Astrocyte of the hippocampus (primary cell): ENCODE measurements around the gene BCO1.
A peak's percentile ranks its signal among the peaks of the same experiment; 100 is the strongest.

Experiments
- DNase-seq: peaks from one replicate; pipeline ENCODE4 v3.0.0; 2011; ENCODE audit warnings: low read depth, low spot score

Gene BCO1

DNA sequence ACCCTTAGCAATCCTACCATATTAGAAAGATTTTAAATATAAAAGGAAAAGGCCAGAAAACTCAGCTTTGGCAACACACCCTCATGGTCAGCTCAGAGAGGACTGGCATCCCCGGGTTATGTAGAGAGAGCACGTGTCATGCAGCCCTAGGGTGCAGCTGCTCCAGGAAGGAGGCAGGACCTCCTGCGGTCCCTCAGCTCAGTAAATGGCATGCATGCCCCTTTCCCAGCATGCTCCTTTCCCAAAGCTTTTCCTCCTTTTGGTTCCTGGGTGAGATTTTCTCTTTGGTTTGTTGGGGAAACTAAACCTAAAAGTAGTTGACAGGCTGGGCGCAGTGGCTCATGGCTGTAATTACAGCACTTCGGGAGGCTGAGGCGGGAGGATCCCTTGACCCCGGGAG is 80.2 kb downstream of the BCO1 start:
- DNase-seq: no peak

DNA sequence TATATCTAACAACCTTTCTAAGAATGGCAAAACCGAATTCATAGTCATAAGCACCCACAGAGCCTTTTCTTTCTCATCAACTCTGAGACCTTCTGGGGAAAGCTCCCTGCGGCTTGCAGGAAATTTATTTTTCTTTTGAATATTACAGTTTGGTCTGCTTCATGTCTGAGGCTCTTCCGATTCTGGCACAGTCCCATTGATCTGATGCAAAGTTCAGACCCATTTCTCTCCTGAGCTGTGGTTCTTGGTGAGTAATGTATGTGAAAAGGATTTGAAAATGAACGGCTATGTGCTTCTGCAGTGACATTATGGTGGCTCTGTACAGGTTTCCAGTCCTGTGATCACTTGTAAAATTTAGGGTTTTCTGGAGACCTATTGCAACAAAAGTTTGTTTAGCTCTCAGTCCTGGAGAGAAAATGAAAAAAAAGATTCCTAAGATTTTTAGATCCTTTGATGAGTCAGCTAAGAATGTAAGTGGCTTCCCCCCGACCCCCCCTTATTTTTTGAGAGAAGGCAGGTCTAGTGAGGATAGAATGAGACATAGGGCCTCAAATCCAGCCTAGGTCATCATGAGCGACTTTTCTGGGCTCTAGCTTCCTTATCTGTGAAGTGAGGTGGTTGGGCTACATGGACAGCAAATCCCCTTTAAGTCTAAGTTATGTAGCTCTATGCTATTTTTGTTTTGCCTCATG is 80.9 kb downstream of the BCO1 start:
- DNase-seq: peak; percentile 72

- no peak for DNase-seq
Observed at GRCh38 chr16:81321039-81321438, 82.5 kb downstream of the BCO1 start.

- no peak for DNase-seq
Observed at GRCh38 chr16:81321536-81321935, 83.0 kb downstream of the BCO1 start.

GRCh38 chr16:81324808-81325207 is 86.3 kb downstream of the BCO1 start:
- DNase-seq: no peak

GRCh38 chr16:81327011-81327410 is 88.5 kb downstream of the BCO1 start:
- DNase-seq: no peak

- no peak for DNase-seq
Observed at GRCh38 chr16:81327447-81328196, 89.1 kb downstream of the BCO1 start.

GRCh38 chr16:81329947-81330346 is 91.5 kb downstream of the BCO1 start:
- no peak for DNase-seq

DNA sequence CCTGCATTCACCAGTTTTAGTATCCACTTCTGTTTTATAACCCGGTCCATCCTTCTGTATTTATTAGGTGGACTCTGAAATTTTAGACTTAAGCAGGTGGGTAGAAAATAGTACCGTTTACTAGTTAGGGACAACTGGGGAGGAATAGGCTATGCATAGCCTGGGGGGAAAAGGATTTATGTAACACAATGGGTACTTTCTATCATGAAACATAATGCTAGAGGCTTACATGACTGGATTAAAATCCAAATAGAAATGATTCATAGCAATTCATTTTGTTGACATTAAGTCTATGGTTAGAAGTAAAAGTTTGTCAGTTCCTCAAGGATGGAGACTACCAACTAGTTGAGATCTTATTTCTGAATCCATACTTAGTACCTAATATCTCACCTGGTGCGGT is 94.9 kb downstream of the BCO1 start:
- no peak for DNase-seq

GRCh38 chr16:81335669-81336068 is 97.2 kb downstream of the BCO1 start:
- no peak for DNase-seq

DNA sequence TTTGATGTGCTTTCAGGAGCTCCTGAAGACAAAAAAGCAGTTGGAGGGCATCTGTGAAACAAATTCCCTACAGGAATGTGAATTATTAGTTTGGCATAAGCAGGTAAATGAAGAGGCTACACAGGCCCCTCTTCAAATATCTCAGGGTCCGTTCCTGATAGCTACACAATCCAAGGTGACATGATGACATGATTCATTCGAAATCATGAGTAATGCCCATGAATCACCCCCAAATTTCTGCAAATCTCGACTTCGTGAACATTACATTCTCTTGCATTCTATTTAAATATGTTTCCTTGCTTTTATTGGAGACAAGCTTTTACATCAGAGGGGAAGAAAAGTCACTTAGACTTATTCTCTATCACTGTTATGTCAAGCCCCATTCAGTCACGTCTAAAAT is 98.6 kb downstream of the BCO1 start:
- no peak for DNase-seq
